ENCODE results near the gene SPRR5. TPM values are rescaled to one million over a fixed set of nuclear protein-coding genes. Genes with fewer than 3 reads are reported as not detected.

Gene SPRR5
- total and polyA plus RNA-seq, 2 of the 4 experiments (the other 2 are of a cell fraction): not detected

GRCh38 chr1:152995842-152996241 lies 48.8 kb downstream of the SPRR5 start:
- H3K27ac ChIP-seq (ENCODE audit: insufficient read depth, low read length): no peak overlapping the region
- DNase-seq (no peak), ATAC-seq (ENCODE audit: low read depth) (no peak)
- no peak overlapping the region for H2BK20ac ChIP-seq (ENCODE audit: low read depth, low read length)
- H3K4me1 ChIP-seq (ENCODE audit: control insufficient read depth, insufficient read depth, low read length): no peaks in the 10 kb centered on the region
- intact Hi-C loops (cut with micrococcal nuclease) (no loop called here), dilution Hi-C loops (cut with HindIII; ENCODE audit: low sequenced_read_pairs, unreplicated experiment) (no loop called here), in situ Hi-C loops (cut with MboI; ENCODE audit: low sequenced_read_pairs) (no loop called here)
- H3K18ac ChIP-seq (ENCODE audit: low read depth, low read length): no peak overlapping the region
- H2BK15ac ChIP-seq (ENCODE audit: low read depth, low read length): no peak overlapping the region
- no peak overlapping the region for H2AFZ ChIP-seq (replicated peaks; ENCODE audit: low read length, poor library complexity)
- H2AK9ac ChIP-seq (replicated peaks; ENCODE audit: low read depth, low read length, poor library complexity): no peak overlapping the region
- H3K27me3 ChIP-seq (ENCODE audit: control insufficient read depth, insufficient read depth, low read length): no peaks in the 10 kb centered on the region
- no CpG with 5 or more reads among the region's 1 CpG for WGBS, 2 experiments (ENCODE audit: extremely low coverage in 2 of 2, insufficient read length in 1 of 2)
- POLR2A ChIA-PET (ENCODE audit: unreplicated experiment): no interaction called here
- H2BK5ac ChIP-seq (ENCODE audit: low read depth, low read length, poor library complexity, severe bottlenecking): no peak overlapping the region
- H3K9me1 ChIP-seq (ENCODE audit: insufficient read depth, low read length): no peaks in the 10 kb centered on the region
- no peaks in the 10 kb centered on the region for H3K36me3 ChIP-seq (ENCODE audit: control insufficient read depth, insufficient read depth, low read length)
- no peak overlapping the region for H4K5ac ChIP-seq (ENCODE audit: low read depth, low read length)
- H3K14ac ChIP-seq (replicated peaks; ENCODE audit: low read depth, low read length): no peak overlapping the region
- no peak overlapping the region for H3K9ac ChIP-seq (ENCODE audit: low read depth, low read length)
- CTCF ChIA-PET: interaction anchor here (0.7 kb wide), 1 partner anchor 12 kb away, joined by 3 read pairs; the partner anchor contains the start of gene SPRR1A
- TF ChIP-seq FOS (IDR thresholded peaks at IDR 0.05; ENCODE audit: low read depth, low read length) (no peak), ELK1 (IDR thresholded peaks at IDR 0.05; ENCODE audit: borderline replicate concordance, low read depth, low read length) (no peak), MAFK (IDR thresholded peaks at IDR 0.05; ENCODE audit: low read depth, low read length) (peak; percentile 59; the same call in 1 of the 2 replicates)
- no peak overlapping the region for H4K91ac ChIP-seq (ENCODE audit: insufficient read depth, low read depth, low read length)
- no peaks in the 10 kb centered on the region for H3K79me1 ChIP-seq (ENCODE audit: low read depth in 1 of 2, low read length in 2 of 2)
- no peak overlapping the region for H3K56ac ChIP-seq (ENCODE audit: extremely low read depth, insufficient read depth, low read length)
- no TSS peak for BruUV-seq (replicated peaks)
- H2AK5ac ChIP-seq (ENCODE audit: low read depth, low read length): no peak overlapping the region
- H3K4ac ChIP-seq (ENCODE audit: low read depth, low read length): no peak overlapping the region
- no peak overlapping the region for H3K4me2 ChIP-seq (ENCODE audit: low read depth, low read length)
- no peak overlapping the region for H3K23ac ChIP-seq (ENCODE audit: low read depth, low read length)
- H3K4me3 ChIP-seq (ENCODE audit: insufficient read depth, low read depth, low read length): no peak overlapping the region
- H3K9me3 ChIP-seq (ENCODE audit: control insufficient read depth, insufficient read depth, low read length): no peaks in the 10 kb centered on the region
- no peaks in the 10 kb centered on the region for H4K20me1 ChIP-seq (ENCODE audit: insufficient read depth, low read length)
- no peak overlapping the region for H4K8ac ChIP-seq (ENCODE audit: low read depth in 2 of 2, low read length in 2 of 2)
- H2BK120ac ChIP-seq (ENCODE audit: low read depth, low read length): no peak overlapping the region

Measured in IMR-90 (cell line).